Measurements from ENCODE around the gene A4GNT. TPM values are rescaled to one million over a fixed set of nuclear protein-coding genes. Genes with fewer than 3 reads are reported as not detected.
"Not testable (repeated sequence)": the region's sequence is repeated elsewhere in the genome, so short reads cannot be mapped to it uniquely, and the experiment has no call there.

A4GNT gene
- polyA plus RNA-seq, 12 donors, result 0.07 to 0.86 (median 0.16) TPM; not detected in 5

DNA sequence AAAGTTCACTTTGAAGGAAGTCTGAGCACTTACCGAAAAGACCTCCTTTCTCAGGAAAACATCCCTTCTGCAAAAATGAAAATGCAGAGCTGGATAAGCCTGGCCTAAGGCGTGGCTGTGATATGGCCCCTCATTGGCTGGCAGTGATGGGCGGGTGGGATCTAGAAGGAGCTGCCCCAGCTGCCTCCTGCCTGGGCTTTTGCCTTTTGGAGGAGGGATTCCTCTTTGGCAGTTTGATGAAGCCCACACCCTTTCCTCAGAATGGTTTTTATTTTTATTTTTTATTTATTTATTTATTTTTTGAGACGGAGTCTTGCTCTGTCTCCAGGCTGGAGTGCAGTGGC, 12.8 kb downstream of the A4GNT start:
- no peak for DNase-seq

DNA sequence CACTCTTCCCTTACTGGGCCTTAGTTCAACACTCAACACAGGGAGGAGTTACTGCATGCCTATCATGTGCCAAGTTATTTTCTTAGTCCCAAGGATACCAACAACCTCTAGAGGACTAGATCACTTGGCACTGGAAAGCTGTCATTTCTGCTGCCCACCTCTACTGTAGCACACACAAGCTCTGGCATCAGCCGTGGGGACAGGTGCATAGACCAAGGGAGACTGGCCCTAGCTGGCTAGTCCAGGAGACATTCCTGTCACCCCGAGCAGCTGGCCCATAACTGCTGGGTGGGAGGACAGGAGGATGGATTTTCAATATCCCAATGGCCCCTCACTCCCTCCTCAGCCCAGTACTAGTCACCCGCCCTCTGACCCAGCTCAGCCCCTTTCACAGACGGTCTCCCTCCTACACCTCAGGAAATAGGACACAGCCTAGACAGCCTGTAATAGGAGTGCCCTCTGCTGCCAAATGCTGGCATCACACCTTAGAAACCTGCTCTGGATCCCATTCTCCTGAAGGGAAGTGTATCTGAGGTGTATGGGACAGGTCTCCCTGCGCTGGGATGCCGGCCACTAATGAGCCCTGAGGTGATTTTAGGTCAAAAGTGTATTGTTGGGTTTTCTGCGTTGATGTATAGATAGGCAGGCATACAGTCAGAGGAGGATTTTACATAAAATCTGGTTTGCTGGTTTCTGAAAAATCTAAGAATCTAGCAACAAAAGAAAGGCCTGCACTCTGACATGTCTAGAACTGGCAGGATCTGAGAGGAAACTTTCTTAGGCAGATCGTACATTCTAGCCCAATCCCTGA, 13.4 kb downstream of the A4GNT start:
- DNase-seq, result peak; percentile 62

DNA sequence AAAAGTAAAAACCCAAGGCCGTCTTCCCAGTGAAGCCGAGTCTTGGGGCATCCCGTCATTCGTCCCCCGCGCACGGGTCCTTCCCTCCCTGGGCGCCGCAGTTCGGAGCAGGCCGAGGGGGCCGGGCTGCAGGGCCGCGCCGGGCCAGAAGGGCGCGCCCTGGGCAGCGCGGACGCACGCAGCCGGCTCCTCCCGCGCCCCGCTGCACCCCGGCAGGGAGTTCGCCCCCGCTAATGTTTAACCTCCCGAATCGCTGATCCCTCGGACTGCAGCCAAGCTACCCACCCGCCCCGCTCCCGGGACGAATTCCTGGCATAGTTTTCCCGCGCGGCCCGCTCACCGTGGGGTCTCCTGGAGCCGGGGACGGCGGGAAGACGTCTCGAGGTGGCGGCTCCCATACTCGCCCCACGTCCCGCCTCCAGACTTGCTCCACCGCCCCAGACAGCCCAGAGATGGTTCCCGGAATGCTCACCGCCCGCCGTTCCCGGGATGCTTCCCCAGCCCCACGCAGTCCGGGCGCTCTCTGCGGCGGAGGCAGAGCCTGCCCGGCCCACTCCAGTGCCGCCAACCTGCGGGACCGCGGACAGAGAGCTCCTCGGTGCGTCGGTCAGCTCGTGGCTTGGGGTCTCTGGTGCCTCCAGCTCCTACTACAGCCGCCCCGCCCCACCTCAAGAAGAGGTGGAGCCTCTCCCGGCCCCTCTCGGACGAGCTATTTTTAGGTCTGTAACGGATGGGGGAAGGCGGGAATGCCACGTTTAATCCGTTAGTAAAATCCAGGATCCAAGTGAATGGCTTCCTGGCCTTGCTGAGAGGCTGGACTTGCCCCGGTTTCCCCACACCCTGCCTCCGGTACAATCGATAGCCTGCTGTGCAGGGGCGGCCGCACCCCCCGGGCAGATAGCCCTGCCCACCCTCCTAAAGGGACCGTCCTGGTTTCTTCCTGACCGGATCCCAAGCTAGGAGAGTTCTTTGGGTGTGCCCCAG, 16.9 kb downstream of the A4GNT start, which contains the start of gene DZIP1L:
TSS of gene DZIP1L (minus strand) at position 621 of the 984 bp plus-strand sequence. CDS start 11,637 bp downstream, outside the sequence.
- DNase-seq, result peak; percentile 85

DNA sequence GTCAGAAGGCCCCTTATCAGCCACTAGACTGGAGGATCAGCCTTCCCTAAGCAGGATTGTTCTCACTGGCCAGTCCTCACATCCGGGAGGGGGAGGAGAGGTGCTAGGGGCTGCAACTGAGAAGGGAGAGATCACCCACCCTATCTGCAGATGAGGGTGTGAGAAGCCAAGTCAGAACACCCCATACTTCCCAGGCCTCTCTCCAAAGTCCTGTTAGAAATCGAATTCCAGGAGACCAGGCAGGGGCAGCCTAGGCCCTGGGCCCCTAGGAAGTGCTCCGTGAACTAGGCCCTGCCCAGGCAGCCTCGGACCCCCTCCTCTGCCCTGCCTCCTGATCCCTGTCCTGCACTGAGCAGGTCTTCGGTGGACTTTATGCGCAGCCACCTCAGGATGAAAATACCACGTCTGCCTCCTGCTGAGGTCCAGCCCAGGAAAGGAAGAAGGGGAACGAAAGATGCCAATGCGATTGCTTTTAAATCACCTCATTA, 17.7 kb downstream of the A4GNT start:
- DNase-seq, result peak; percentile 31

DNA sequence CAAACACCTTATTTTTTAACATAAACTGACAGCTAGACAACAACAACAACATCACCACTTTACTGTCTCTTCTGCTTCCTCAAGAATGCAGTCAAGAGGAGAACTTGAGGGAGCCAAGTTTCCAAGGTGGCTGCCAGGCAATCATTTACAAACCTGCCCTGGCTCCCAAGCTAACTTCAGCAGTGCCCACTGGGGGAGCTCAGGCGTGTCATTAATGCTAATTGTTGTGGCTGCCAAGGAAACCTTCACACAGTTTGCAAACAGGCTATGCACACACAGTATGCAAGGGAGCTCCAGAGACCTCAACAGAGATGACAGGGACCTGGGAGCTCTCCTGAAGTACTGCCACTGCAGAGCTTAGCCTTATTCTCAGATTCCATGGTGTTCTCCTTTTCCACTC, 18.9 kb downstream of the A4GNT start:
- DNase-seq, result no peak

DNA sequence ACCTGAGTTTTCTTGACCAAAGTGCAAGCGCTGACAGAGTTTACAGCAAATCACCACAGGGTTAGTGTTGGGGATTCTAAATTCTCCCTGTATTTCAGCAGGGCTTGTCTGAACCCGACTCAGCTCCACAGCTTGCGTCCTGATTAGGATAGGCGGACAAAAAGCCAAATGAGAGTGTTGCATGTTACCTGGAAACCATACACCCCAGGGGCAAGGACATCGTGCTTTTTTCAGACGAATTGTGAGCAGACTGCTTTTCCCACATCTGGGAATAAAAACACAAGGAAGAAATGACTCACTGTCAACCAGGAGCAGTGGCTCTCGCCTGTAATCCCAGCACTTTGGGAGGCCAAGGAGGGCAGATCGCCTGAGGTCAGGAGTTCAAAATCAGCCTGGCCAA, 19.8 kb downstream of the A4GNT start:
- DNase-seq, result no peak

DNA sequence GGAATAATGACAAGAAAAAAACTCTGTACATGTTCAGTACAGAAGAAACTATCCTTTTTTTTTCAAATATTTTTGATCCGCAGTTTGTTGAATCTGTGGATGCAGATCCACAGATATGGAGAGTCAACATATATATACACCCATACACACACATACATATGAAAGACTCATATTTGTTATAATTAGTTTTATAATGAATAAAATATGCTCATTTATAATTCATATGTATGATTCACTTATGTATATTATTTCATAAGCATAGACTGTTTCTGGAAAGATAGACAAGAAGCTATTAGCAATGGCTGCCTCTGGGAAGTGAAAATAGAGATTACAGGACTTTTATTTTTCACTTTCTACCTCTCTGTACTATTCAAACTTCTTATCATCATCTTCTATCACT, 26.6 kb downstream of the A4GNT start:
- no peak for DNase-seq

DNA sequence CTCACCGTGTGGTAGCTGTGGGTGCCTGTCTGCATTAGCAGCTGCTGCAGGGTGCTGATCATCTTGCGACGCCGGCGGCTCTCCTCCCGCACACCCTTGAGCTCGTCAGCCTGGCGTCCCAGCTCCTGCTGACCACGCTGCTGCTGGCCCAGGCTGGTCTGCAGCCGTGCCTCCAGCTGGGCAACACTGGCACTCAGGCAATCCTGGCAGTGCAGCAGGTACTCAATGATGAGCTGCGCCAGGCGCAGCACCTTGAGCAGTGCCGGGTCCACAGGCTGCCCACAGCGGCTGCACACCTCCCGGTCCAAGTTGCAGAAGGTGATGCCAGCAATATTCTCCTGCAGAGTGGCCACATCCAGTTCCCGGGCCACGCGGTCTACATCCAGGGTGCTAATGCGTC, 28.7 kb downstream of the A4GNT start:
- DNase-seq, result no peak

DNA sequence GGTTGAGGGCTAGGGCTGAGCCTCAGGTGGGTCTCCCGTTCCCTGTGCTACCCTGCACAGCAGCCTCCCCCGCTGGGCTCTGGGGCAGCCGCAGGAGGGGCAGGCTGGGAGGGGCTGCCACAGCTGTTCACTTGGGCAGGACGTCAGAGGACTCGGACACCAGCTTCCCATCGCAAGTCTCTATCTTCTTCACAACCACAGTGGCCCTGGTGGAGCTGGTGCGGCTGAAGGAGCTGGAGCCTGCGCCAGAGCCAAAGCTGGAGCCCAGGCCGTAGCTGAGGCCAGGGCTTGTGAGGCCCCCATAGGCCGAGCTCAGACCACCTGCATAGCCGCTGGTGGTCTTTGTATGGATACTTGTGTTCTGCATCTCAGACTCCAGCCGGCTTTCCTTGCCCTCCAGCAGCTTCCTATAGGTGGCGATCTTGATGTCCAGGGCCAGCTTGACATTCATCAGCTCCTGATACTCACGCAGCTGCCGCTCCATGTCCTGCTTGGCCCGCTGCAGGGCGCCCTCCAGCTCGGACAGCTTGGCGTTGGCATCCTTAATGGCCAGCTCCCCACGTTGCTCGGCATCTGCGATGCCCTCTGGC, 30.7 kb downstream of the A4GNT start:
- DNase-seq, result not testable (repeated sequence)

DNA sequence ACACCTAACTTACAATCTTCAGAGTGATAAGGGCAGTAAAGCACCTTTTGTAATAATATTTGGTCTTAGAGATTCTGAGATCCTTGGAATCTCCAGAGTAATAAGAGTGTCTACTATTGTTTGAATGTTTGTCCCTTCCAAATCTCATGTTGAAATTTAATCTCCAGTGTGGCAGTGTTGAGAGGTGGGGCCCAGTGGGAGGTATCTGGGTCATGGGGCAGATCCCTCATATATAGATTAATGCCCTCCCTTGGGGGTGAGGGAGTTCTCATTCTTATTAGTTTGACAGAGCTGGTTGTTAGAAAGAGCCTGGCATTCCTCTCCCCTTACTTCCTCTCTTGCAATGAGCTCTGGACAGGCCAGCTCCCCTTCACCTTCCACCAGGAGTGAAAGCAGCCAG, 32.8 kb downstream of the A4GNT start:
- no peak for DNase-seq

DNA sequence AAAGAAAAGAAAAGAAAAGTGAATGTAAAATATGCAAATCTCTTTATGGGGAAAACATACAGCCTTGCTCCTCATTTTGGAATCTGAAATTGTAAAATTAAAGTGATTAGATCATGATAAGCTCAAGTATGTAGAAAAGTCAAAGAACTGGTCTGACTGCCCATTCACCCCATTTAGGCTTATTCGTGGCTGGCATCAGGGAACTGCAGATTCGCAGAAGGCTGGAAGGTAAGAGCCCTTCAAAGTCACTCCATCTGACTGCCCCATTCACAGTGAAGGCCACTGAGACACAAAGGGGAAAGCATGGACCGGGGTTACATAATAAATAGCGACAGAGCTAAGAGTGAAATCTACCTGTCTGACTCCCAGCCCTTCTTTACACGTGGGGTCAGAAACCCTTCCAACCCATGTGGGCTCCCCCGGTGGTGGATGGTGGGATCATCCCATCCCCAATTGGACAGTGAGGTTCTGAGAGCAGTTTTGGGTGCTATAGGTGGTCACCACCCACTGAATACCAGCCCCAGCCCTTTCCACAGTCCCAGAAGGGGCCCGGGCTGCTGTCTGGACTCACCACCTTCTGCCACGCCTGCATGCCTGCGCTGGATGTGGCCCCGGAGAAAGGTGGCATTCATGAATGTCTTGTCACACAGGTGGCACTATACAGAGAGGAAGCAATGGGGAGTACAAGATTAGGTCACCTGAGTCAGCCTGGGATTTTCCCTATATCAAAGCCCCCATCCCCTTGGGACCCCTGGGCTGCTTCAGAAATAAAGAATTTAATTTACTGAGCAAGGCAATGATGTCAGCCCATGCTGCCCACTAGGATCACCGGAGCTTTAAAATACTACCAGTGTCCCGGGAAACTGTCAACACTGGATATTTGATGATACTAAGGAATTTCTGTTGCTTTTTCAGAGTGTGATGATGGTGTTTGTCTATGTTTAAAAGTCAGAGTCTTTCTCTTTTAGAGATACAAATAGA, 34.7 kb downstream of the A4GNT start:
- no peak for DNase-seq

DNA sequence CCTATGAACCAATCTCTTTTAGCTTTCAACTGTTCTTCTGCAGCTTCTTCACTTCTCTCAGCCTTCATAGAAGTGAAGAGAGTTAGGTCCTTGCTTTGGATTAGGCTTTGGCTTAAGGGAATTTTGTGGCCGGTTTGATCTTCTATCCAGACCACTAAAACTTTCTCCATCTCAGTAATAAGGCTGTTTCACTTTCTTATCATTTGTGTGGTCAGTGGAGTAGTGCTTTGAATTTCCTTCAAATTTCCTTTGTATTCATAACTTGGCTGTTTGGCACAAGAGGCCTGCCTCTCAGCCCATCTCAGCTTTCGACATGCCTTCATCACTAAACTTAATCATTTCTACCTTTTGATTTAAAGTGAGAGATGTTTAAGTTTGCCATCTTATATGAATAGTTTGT, 38.5 kb downstream of the A4GNT start:
- DNase-seq, result no peak

DNA sequence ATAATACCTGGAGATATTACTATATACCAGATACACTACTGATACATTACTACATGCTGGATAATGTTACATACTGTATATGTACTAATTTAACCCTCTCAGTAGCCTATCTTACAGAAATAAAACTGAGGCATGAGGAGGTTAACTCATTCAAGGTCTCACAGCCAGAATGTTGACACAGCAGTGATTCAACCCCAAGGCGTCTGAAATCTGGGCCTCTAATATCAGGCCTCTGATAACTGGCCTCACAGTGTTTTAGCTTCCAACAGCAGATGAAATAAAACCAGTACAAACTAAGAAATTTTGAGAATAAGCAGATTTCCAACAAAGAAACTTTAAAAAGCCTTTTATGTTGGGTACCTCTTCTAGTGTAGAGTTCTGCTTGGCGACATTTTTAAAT, 40.2 kb downstream of the A4GNT start:
- no peak for DNase-seq

DNA sequence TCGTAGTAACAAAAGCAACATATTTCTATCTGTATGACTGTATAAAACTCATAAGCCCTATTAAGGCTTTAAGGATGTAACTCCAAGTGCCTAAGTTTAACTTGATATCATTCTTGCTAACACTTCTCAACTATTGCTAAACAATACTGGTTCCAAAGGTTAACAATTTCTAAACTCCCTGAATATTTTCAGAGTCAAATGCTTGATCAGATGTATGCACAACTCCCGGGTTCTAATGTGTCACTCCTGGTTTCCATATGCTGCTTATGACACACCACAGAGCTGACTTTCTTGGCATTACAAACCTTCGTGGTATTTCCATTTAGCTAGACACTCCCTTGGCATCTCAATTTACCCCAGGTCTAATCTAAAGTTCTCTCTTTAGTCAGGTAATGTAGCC, 43.1 kb downstream of the A4GNT start:
- no peak for DNase-seq

DNA sequence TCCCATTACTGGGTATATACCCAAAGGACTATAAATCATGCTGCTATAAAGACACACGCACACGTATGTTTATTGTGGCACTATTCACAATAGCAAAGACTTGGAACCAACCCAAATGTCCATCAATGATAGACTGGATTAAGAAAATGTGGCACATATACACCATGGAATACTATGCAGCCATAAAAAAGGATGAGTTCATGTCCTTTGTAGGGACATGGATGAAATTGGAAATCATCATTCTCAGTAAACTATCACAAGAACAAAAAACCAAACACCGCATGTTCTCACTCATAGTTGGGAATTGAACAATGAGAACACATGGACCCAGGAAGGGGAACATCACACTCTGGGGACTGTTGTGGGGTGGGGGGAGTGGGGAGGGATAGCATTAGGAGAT, 46.4 kb downstream of the A4GNT start:
- not testable (repeated sequence) for DNase-seq

DNA sequence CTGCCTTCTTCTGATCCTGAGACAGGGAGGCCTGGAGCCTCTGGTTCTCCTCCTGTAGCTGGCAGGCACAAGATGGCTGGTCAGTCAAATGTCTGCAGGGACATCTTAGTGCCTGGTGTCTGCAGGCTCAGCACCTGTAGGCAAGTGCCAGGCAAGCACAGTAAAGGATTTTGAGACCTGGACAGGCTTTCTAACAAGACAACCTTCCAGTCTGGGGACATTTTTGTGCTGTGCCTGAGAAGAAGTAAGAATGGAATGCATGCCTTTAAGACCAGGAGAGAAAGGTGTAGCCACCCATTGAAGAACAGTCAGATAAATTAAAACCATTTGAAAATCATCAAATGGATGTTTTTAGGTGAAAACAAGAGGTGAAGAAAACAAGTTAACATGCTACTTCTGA, 48.0 kb downstream of the A4GNT start:
- no peak for DNase-seq

DNA sequence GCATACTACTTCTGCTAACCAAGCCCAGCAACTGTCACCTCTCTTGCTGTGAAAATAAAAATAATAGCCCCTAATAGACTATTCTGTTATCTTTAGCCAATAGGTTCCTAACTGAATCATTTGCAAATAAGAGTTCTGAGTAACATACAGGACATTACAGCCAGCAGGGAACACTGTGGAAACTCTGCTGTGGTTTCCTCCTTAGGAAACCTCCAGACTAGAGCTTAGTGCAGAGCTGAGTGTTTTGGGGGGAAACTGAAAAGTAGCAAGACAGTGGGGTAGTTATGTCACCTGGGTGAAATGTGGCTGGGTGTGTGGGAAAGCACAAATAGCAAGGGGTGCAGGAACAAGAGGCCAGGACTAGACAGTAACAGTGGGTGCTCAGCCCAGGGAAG, 49.2 kb downstream of the A4GNT start:
- DNase-seq, result no peak

DNA sequence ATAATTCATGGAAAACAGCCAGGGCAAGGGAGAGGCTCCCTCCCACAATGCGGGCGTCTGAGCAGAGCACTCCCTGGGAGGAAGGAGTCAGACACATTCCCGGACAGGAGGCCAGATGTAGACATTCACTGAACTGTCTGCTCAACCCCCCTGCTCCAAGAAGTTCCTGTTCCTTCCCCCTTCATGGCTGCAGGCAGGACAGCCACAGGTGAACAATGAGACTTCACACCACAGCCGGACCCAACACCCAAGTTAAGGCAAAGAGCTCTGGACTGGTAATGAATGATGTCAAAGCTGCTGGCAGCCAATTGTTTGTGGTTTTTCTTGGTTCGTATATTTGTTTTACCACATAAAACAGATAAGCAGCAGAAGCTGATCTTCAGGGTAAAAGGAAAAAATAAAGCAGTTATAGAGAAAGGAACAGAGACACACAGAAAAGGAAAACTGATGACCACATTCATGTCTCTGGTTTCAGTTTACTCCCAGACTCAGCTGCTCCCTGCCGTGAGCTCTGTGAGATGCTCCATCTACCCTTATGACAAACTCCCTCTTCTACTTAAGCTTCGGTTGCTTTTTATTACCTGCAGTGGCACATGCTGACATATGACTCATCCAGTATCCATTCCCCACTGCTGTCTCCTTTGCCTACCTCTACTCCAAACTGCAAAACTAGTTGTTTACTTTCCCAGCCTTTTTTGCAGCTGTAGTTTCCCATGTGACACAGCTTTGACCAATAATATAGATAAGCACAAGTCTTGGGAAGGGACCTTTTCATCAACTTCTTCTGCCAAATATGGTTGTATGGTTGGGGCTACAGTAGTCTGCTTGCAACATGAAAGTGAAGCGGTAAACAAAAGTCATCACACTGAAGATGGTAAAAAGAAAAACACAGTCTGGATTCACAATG, 49.9 kb downstream of the A4GNT start:
- DNase-seq, result no peak

DNA sequence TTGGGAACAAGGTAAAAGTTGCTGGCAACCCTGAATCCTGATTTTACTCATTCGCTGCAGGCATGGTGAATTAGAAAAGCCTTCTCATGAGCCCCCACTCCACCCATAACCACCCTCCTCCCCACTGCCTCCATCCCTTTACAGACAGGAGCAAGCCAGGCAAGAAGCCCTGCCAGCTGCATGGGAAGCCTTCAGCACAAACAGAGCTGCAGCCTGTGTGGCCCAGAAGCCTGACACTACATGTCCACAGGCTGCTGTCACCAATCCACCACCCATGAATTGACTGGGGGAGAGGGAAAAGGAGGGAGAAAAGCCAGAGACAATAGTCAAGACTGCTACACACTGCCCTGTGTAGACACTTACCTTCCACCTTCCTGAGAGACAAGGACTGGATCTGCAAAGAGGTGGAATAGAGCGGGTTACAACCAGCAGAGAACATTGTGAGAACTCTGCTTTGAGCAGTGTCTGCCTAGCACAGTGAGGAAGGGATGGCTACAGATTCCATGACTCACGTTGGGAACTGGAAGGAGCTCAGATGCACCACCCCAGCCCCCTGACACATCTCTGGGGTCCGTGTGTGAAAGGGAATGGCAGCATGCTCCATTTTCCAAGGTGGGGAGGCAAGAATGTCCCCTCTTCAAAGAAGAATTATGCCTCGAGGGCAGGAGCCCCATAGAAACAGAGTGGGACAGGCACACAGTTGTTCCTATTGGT, 50.7 kb downstream of the A4GNT start:
- no peak for DNase-seq
